BLaER1 (cell line): Measurements from ENCODE around the gene WNT16.

Experiments used
- H3K27ac ChIP-seq: shearing (Covaris generic); formaldehyde crosslinking; 2 replicates; pipeline ENCODE4 v1.8.1; 2022
- H3K27me3 ChIP-seq: shearing (Covaris generic); formaldehyde crosslinking; 2 replicates; pipeline ENCODE4 v1.8.1; 2022
- H3K36me3 ChIP-seq: shearing (Covaris generic); formaldehyde crosslinking; 2 replicates; pipeline ENCODE4 v1.8.1; 2022
- H3K4me1 ChIP-seq: shearing (Covaris generic); formaldehyde crosslinking; 2 replicates; pipeline ENCODE4 v1.8.1; 2022
- H3K4me2 ChIP-seq: shearing (Covaris generic); formaldehyde crosslinking; 2 replicates; pipeline ENCODE4 v1.8.1; 2022
- H3K4me3 ChIP-seq: shearing (Covaris generic); formaldehyde crosslinking; 2 replicates; pipeline ENCODE4 v1.8.1; 2022
- H3K9ac ChIP-seq: shearing (Covaris generic); formaldehyde crosslinking; 2 replicates; pipeline ENCODE4 v1.8.1; 2022
- H3K9me3 ChIP-seq: shearing (Covaris generic); formaldehyde crosslinking; 2 replicates; pipeline ENCODE4 v1.8.1; 2022
- H4K20me1 ChIP-seq: shearing (Covaris generic); formaldehyde crosslinking; 2 replicates; pipeline ENCODE4 v1.8.1; 2022
- Cebpa-rat ChIP-seq: shearing (Covaris generic); IDR thresholded peaks from 2 replicates; pipeline ENCODE4 v1.8.1; 2022

WNT16 gene

DNA sequence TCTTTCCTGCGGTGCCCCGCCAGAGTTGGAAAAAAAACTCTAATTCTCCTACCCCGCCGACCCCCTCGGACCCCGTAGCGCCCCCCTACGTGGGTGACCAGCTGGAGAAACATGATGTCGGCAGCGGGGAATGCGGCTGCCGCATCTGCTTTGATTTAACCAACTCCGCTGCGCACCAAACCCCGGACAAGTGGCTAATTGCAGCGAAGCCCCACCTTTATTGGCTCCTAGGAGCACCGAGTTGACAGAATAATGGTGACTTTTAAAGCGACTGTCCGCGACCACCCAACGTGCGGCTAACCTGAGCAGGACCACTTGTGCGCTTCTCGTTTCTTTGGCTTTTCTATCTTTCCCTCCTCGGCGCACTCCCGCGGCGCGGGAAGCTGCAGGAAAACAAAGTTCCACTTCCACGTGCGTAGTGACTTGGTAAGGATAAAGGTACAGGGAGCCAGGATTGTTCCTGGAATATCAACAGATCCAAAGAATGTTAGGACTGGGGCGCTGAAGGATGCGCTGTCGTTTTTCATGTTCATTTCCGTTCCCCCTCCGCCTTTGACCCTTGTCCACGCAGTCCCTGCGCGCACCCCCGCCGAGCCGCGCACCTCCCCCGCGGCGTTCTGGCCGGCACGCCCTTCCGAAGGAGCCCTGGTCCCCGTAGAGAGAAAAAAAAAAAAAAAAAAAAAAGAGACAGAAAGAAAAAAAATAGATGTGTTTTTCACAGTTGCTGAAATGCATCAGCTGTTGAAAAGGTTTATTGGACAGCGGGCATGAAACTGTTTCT is 1.4 kb downstream of the WNT16 start:
- Histone ChIP-seq H3K36me3 (peaks cover 44% of the 10 kb centered on the region), H3K4me2 (peak overlapping the region; percentile 76), H3K27ac (peak overlapping the region; percentile 91), H3K4me1 (peaks cover 42% of the 10 kb centered on the region), H4K20me1 (peaks cover 93% of the 10 kb centered on the region), H3K9ac (peak overlapping the region; percentile 87), H3K27me3 (peaks cover 70% of the 10 kb centered on the region), H3K4me3 (peak overlapping the region; percentile 70), H3K9me3 (no peaks in the 10 kb centered on the region)
- no peak for TF ChIP-seq Cebpa-rat

GRCh38 chr7:121331048-121331447 is 2.2 kb downstream of the WNT16 start:
- Histone ChIP-seq H3K9ac (peak overlapping the region; percentile 87), H3K4me3 (peak overlapping the region; percentile 70), H3K27me3 (peaks cover 77% of the 10 kb centered on the region), H3K36me3 (peaks cover 42% of the 10 kb centered on the region), H4K20me1 (peaks cover 93% of the 10 kb centered on the region), H3K4me2 (peak overlapping the region; percentile 49), H3K27ac (peak overlapping the region; percentile 91), H3K4me1 (peaks cover 36% of the 10 kb centered on the region), H3K9me3 (no peaks in the 10 kb centered on the region)
- no peak for TF ChIP-seq Cebpa-rat

DNA sequence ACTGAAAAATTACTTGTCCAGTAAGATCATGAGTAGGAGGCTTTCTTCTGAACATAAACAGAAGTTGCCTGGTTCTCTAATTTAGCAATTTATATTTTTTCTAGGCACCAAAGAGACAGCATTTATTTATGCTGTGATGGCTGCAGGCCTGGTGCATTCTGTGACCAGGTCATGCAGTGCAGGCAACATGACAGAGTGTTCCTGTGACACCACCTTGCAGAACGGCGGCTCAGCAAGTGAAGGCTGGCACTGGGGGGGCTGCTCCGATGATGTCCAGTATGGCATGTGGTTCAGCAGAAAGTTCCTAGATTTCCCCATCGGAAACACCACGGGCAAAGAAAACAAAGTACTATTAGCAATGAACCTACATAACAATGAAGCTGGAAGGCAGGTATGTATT is 2.8 kb downstream of the WNT16 start:
- Histone ChIP-seq H3K27me3 (peaks cover 80% of the 10 kb centered on the region), H3K4me3 (peak overlapping the region; percentile 70), H3K27ac (peak overlapping the region; percentile 91), H4K20me1 (peaks cover 93% of the 10 kb centered on the region), H3K4me1 (peaks cover 31% of the 10 kb centered on the region), H3K9ac (peak overlapping the region; percentile 87), H3K36me3 (peaks cover 42% of the 10 kb centered on the region), H3K4me2 (peak overlapping the region; percentile 49), H3K9me3 (no peaks in the 10 kb centered on the region)
- TF ChIP-seq Cebpa-rat, result no peak

- Histone ChIP-seq H3K4me1 (peaks cover 11% of the 10 kb centered on the region), H3K9ac (peak overlapping the region; percentile 84), H3K4me2 (peak overlapping the region; percentile 60), H3K36me3 (peaks cover 70% of the 10 kb centered on the region), H3K27me3 (peaks cover 67% of the 10 kb centered on the region), H3K9me3 (no peaks in the 10 kb centered on the region), H3K27ac (peak overlapping the region; percentile 91), H4K20me1 (peaks cover 93% of the 10 kb centered on the region), H3K4me3 (peak overlapping the region; percentile 70)
- no peak for TF ChIP-seq Cebpa-rat
These were observed 5.6 kb downstream of the WNT16 start for GRCh38 chr7:121334376-121334775.

DNA sequence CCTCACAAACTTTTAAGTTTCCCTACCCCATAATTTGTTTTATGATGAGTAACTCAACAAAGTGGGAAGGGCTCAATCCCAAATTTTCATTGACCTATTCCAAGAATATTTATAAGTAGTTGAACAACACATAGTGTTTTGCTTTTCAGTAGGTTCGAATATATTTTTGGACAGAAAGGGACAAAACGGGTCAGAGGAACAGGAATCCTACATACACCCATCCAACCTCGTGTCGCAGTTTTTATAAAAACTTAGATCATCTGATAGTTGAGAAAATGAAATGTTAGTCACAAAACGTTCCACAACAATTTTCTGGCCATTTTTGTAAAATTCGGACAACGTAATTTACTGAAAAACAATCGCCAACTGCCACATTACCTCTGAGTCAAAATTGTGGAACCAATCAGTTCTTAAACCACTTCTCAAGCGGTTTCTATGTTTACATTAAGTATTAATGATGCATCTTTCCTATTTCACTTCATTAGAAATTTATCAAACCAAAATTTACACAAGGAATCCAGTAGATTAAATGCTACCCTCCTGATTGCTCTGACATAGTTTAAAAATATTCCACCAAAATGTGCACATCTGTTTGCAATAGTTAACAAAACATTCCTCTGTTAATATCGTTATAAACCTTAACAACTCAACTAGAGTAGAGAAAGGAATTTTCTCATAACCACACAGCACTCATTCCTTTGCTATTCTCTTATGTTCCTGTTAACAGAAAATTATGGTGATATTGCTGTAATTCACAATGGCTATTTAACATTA is 6.3 kb downstream of the WNT16 start:
- peaks cover 14% of the 10 kb centered on the region for H3K4me1 ChIP-seq
- H3K27me3 ChIP-seq, result peaks cover 60% of the 10 kb centered on the region
- H3K9me3 ChIP-seq, result no peaks in the 10 kb centered on the region
- peak overlapping the region; percentile 84 for H3K9ac ChIP-seq
- no peak for TF ChIP-seq Cebpa-rat
- H4K20me1 ChIP-seq, result peaks cover 93% of the 10 kb centered on the region
- peak overlapping the region; percentile 60 for H3K4me2 ChIP-seq
- peaks cover 72% of the 10 kb centered on the region for H3K36me3 ChIP-seq
- peak overlapping the region; percentile 70 for H3K4me3 ChIP-seq
- peak overlapping the region; percentile 91 for H3K27ac ChIP-seq

DNA sequence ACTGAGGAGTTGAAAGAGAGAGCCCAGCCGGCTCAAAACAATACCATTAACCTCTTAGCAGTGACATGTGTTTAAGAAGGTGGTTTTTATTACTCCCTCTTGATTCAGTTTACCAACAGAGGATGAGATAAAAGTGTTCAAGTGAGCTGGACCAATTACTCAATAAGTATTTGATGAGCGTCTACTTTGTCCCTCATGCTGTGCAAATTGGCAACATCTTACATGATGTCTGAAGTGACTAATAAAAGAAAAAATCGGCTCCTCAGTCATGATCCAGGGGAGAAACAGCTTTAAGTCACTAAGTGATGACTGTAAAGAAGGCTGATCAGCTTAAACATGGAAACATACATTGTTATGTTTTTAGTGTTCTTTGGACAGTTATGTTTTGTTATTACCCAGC is 7.8 kb downstream of the WNT16 start:
- Histone ChIP-seq H3K9me3 (no peaks in the 10 kb centered on the region), H3K27ac (peak overlapping the region; percentile 91), H3K27me3 (peaks cover 45% of the 10 kb centered on the region), H4K20me1 (peaks cover 89% of the 10 kb centered on the region), H3K4me1 (peaks cover 15% of the 10 kb centered on the region), H3K36me3 (peaks cover 62% of the 10 kb centered on the region), H3K4me2 (peak overlapping the region; percentile 72), H3K9ac (peak overlapping the region; percentile 85), H3K4me3 (peak overlapping the region; percentile 70)
- no peak for TF ChIP-seq Cebpa-rat

DNA sequence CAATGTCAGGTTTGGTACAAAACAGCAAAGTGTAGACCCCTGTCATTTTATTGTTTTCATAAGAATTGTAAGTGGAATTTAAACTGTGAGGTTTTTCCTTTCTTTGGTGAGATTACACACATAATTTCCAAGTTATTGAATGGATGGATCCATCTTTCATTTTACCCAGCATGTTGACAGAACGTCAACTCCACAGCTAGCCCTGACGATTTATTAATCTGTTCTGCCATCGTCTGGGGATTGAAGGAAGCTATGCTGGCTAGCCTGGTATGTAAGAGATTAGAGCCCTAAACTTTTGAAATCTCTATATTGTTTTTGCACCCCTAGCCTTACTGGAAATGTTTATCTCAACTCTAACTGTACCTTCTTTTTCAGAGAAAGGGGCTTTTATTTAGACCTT is 8.6 kb downstream of the WNT16 start:
- no peak for TF ChIP-seq Cebpa-rat
- Histone ChIP-seq H4K20me1 (peaks cover 89% of the 10 kb centered on the region), H3K27me3 (peaks cover 37% of the 10 kb centered on the region), H3K36me3 (peaks cover 62% of the 10 kb centered on the region), H3K9ac (peak overlapping the region; percentile 85), H3K9me3 (no peaks in the 10 kb centered on the region), H3K27ac (peak overlapping the region; percentile 91; the same call in 1 of the 2 replicates), H3K4me3 (peak overlapping the region; percentile 70), H3K4me2 (peak overlapping the region; percentile 72), H3K4me1 (peaks cover 15% of the 10 kb centered on the region)

DNA sequence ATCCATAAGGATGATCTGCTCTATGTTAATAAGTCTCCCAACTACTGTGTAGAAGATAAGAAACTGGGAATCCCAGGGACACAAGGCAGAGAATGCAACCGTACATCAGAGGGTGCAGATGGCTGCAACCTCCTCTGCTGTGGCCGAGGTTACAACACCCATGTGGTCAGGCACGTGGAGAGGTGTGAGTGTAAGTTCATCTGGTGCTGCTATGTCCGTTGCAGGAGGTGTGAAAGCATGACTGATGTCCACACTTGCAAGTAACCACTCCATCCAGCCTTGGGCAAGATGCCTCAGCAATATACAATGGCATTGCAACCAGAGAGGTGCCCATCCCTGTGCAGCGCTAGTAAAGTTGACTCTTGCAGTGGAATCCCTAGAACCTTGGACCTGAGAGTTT is 10.3 kb downstream of the WNT16 start:
- Histone ChIP-seq H3K27me3 (peaks cover 35% of the 10 kb centered on the region), H4K20me1 (peaks cover 96% of the 10 kb centered on the region), H3K4me1 (peaks cover 15% of the 10 kb centered on the region), H3K4me2 (peak overlapping the region; percentile 72), H3K4me3 (peak overlapping the region; percentile 70), H3K9ac (peak overlapping the region; percentile 85), H3K36me3 (peaks cover 65% of the 10 kb centered on the region), H3K9me3 (no peaks in the 10 kb centered on the region), H3K27ac (peak overlapping the region; percentile 91)
- no peak for TF ChIP-seq Cebpa-rat

- peaks cover 49% of the 10 kb centered on the region for H3K36me3 ChIP-seq
- peaks cover 10% of the 10 kb centered on the region; the same call in 1 of the 2 replicates for H3K27me3 ChIP-seq
- no peak overlapping the region for H3K9ac ChIP-seq
- H3K9me3 ChIP-seq, result no peaks in the 10 kb centered on the region
- peaks cover 97% of the 10 kb centered on the region for H4K20me1 ChIP-seq
- H3K4me1 ChIP-seq, result peaks cover 15% of the 10 kb centered on the region
- no peak for TF ChIP-seq Cebpa-rat
- H3K27ac ChIP-seq, result peak overlapping the region; percentile 11; the same call in 1 of the 2 replicates
- H3K4me2 ChIP-seq, result 0 out of 2 replicates have a peak overlapping the region, but pooled peaks have one; percentile 6
- H3K4me3 ChIP-seq, result no peak overlapping the region
These were observed 13.1 kb downstream of the WNT16 start for GRCh38 chr7:121341933-121342332.
